Measurements from ENCODE around the gene NFKBIE.

The NFKBIE gene

GRCh38 chr6:44258325-44258863, 7.0 kb downstream of the NFKBIE start:
- no peak for DNase-seq (ENCODE audit: low read depth, low spot score)

GRCh38 chr6:44257753-44258324, 7.5 kb downstream of the NFKBIE start:
- DNase-seq (ENCODE audit: low read depth, low spot score), result no peak

GRCh38 chr6:44257025-44257752, 8.2 kb downstream of the NFKBIE start, which contains the start of gene SLC35B2:
Gene SLC35B2 (minus strand): TSS chr6:44257528. CDS start chr6:44257410, 118 bp downstream.
- DNase-seq (ENCODE audit: low read depth, low spot score), result no peak

GRCh38 chr6:44256775-44257024, 8.7 kb downstream of the NFKBIE start:
- DNase-seq (ENCODE audit: low read depth, low spot score), result no peak

- no peak for DNase-seq (ENCODE audit: low read depth, low spot score)
These were observed 9.2 kb downstream of the NFKBIE start for GRCh38 chr6:44255871-44256774.

- no peak for DNase-seq (ENCODE audit: low read depth, low spot score)
These were observed 10.1 kb downstream of the NFKBIE start for GRCh38 chr6:44255105-44255808.

- DNase-seq (ENCODE audit: low read depth, low spot score), result no peak
These were observed 10.9 kb downstream of the NFKBIE start for GRCh38 chr6:44254191-44255104.

GRCh38 chr6:44253307-44254101, 11.8 kb downstream of the NFKBIE start:
- no peak for DNase-seq (ENCODE audit: low read depth, low spot score)

GRCh38 chr6:44251576-44252524, 13.5 kb downstream of the NFKBIE start:
- no peak for DNase-seq (ENCODE audit: low read depth, low spot score)

GRCh38 chr6:44250718-44251123, 14.6 kb downstream of the NFKBIE start:
- DNase-seq (ENCODE audit: low read depth, low spot score), result no peak

- no peak for DNase-seq (ENCODE audit: low read depth, low spot score)
These were observed 15.2 kb downstream of the NFKBIE start for GRCh38 chr6:44250067-44250717.

GRCh38 chr6:44249082-44249748, 16.1 kb downstream of the NFKBIE start:
- no peak for DNase-seq (ENCODE audit: low read depth, low spot score)

- no peak for DNase-seq (ENCODE audit: low read depth, low spot score)
These were observed 16.8 kb downstream of the NFKBIE start for GRCh38 chr6:44248579-44248978.

- DNase-seq (ENCODE audit: low read depth, low spot score), result no peak
These were observed 17.7 kb downstream of the NFKBIE start for GRCh38 chr6:44247338-44248302.

- DNase-seq (ENCODE audit: low read depth, low spot score), result peak; percentile 96
These were observed 18.6 kb downstream of the NFKBIE start, which contains the start of gene HSP90AB1 for GRCh38 chr6:44246663-44247337. Gene HSP90AB1 (plus strand): TSS chr6:44247101. CDS start chr6:44248630, 1,529 bp downstream.
